ENCODE measurements around the gene HEXA. TPM values are rescaled to one million over a fixed set of nuclear protein-coding genes. Genes with fewer than 3 reads are reported as not detected.

Gene HEXA
- total RNA-seq, 1 donor from 2014 or later: 48.7 TPM

DNA sequence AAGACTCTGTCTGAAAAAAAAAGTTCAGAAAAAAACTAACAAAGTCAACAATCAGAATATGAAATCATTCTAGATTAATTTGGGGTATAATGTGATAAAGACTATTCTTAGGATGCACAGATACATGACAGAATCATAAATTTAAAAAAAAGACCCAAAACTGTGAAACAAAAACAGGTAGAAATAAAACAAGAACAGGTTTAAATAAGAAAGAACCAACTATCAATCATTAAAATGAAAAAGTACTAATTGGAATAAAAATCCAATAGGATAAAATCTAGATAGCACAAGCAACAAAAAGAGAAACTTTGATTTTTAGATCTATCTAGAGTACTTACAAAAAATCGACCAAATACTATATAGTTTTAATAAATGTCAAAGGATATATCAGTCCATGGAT is 35.7 kb upstream of the HEXA start:
- DNase-seq (ENCODE audit: low read depth) (no peak), FAIRE-seq (no peak)
- Histone ChIP-seq H3K36me3 (ENCODE audit: control insufficient read depth, insufficient read depth, low read length) (no peaks in the 10 kb centered on the region), H3K27me3 (ENCODE audit: control insufficient read depth, insufficient read depth, low read length) (peaks cover 2% of the 10 kb centered on the region), H3K4me3 (ENCODE audit: low read depth, low read length) (no peak overlapping the region)
- TF ChIP-seq, protein P1, sequence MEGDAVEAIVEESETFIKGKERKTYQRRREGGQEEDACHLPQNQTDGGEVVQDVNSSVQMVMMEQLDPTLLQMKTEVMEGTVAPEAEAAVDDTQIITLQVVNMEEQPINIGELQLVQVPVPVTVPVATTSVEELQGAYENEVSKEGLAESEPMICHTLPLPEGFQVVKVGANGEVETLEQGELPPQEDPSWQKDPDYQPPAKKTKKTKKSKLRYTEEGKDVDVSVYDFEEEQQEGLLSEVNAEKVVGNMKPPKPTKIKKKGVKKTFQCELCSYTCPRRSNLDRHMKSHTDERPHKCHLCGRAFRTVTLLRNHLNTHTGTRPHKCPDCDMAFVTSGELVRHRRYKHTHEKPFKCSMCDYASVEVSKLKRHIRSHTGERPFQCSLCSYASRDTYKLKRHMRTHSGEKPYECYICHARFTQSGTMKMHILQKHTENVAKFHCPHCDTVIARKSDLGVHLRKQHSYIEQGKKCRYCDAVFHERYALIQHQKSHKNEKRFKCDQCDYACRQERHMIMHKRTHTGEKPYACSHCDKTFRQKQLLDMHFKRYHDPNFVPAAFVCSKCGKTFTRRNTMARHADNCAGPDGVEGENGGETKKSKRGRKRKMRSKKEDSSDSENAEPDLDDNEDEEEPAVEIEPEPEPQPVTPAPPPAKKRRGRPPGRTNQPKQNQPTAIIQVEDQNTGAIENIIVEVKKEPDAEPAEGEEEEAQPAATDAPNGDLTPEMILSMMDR (IDR thresholded peaks at IDR 0.05; ENCODE audit: insufficient read depth, low read length, severe bottlenecking): no peak

DNA sequence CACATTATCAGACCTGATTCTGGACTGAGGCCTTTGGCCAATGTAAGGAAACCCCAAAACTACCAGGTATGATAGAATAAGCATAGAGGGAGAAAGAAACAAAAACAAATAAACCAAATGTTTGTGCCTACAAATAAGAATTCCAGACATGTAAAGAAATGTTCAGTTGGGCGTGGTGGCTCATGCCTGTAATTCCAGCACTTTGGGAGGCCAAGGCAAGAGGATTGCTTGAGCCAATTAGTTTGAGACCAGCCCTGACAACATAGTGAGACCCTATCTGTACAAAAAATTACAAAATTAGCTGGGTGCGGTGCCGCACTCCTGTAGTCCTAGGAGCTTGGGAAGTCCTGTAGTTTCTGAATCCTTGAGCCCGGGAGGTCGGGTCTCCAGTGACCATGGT is 35.3 kb upstream of the HEXA start:
- DNase-seq (ENCODE audit: low read depth): no peak
- TF ChIP-seq, protein P1 (IDR thresholded peaks at IDR 0.05; ENCODE audit: insufficient read depth, low read length, severe bottlenecking): no peak
- FAIRE-seq: no peak
- peaks cover 2% of the 10 kb centered on the region for H3K27me3 ChIP-seq (ENCODE audit: control insufficient read depth, insufficient read depth, low read length)
- no peaks in the 10 kb centered on the region for H3K36me3 ChIP-seq (ENCODE audit: control insufficient read depth, insufficient read depth, low read length)
- H3K4me3 ChIP-seq (ENCODE audit: low read depth, low read length): no peak overlapping the region

DNA sequence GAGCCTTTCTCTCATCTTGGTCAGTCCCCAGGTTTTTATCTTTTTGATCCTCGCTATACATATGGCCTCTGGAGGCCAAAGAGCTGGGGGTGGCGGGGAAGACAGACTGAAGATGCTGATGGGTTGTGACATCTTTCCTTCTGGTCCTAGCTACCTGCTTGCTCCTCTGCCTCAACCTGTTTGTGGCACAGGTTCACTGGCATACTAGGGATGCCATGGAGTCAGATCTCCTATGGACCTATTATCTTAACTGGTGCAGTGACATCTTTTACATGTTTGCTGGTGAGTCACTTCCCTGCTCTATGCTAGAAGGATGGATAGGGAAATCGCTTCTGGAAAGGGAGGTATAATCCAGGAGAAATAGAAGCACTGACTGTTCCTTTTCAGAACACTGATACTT is 31.1 kb upstream of the HEXA start:
- TF ChIP-seq, protein P1 (IDR thresholded peaks at IDR 0.05; ENCODE audit: insufficient read depth, low read length, severe bottlenecking): no peak
- no peak for DNase-seq (ENCODE audit: low read depth)
- Histone ChIP-seq H3K27me3 (ENCODE audit: control insufficient read depth, insufficient read depth, low read length) (peaks cover 4% of the 10 kb centered on the region), H3K4me3 (ENCODE audit: low read depth, low read length) (no peak overlapping the region), H3K36me3 (ENCODE audit: control insufficient read depth, insufficient read depth, low read length) (no peaks in the 10 kb centered on the region)
- no peak for FAIRE-seq

DNA sequence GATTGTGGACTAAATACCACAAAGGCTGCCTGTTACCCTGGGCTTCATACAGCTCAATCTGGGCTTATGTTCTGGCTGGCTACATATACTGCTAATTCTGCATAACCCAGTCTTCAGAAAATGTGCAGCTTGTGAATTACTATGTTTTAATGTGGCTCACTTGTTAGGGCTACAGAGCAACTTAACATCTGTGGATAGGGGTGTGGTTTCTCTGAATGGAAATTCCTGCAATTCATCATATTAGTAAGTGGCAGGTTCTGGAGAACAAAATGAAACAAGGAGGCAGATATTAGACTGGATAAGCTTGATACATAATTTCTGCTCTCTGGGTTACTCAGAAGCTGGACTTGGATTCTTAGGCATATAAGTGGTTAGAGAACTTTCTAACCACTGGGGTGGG is 29.0 kb upstream of the HEXA start:
- no peak for FAIRE-seq
- no peak overlapping the region for H3K4me3 ChIP-seq (ENCODE audit: low read depth, low read length)
- TF ChIP-seq, protein P1 (IDR thresholded peaks at IDR 0.05; ENCODE audit: insufficient read depth, low read length, severe bottlenecking): no peak
- no peak for DNase-seq (ENCODE audit: low read depth)
- H3K36me3 ChIP-seq (ENCODE audit: control insufficient read depth, insufficient read depth, low read length): no peaks in the 10 kb centered on the region
- peaks cover 4% of the 10 kb centered on the region for H3K27me3 ChIP-seq (ENCODE audit: control insufficient read depth, insufficient read depth, low read length)

DNA sequence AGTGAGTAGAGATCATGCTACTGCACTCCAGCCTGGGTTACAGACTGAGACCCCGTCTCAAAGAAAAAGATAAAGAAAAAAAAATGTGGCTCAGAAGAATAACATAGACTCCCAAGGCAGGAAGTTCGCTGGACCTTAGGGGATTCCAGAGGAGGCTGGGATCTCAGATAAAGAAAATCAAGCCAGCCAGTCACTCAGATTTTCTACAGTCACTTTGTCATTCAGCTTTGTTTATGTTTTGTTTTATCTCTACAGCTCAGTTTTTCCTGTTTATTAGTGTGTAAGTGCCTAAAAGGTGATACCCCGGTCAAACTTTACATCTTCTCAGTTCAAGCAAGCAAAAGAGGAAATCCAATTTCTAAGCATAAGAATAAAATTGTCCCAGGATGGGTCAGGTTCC is 28.5 kb upstream of the HEXA start:
- H3K36me3 ChIP-seq (ENCODE audit: control insufficient read depth, insufficient read depth, low read length): no peaks in the 10 kb centered on the region
- H3K4me3 ChIP-seq (ENCODE audit: low read depth, low read length): no peak overlapping the region
- TF ChIP-seq, protein P1 (IDR thresholded peaks at IDR 0.05; ENCODE audit: insufficient read depth, low read length, severe bottlenecking): no peak
- DNase-seq (ENCODE audit: low read depth) (no peak), FAIRE-seq (no peak)
- peaks cover 4% of the 10 kb centered on the region for H3K27me3 ChIP-seq (ENCODE audit: control insufficient read depth, insufficient read depth, low read length)

DNA sequence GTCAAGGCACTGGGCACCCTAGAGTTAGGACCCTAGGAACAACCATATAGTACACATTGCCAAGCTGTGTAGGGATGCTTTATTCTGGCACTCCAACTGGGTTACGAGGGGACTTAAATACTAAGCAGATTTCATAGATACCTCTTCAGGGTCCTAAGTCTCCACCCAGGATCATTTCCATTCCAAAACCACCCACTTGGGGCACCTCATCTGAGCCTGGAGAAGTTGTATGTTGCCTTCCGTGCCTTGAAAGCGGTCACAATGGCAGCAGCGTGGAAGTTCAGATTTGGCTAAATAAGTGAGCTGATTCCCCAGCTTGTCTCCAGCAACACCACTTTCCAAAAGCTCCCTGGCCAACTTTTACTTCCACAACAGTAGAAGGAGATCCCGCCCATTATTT is 26.9 kb upstream of the HEXA start:
- Histone ChIP-seq H3K36me3 (ENCODE audit: control insufficient read depth, insufficient read depth, low read length) (no peaks in the 10 kb centered on the region), H3K4me3 (ENCODE audit: low read depth, low read length) (no peak overlapping the region), H3K27me3 (ENCODE audit: control insufficient read depth, insufficient read depth, low read length) (peaks cover 2% of the 10 kb centered on the region)
- DNase-seq (ENCODE audit: low read depth) (no peak), FAIRE-seq (no peak)
- TF ChIP-seq, protein P1 (IDR thresholded peaks at IDR 0.05; ENCODE audit: insufficient read depth, low read length, severe bottlenecking): no peak
